GM04503 (cell line): Measurements from ENCODE around the gene UBE4B.
"Not testable (repeated sequence)": the region's sequence is repeated elsewhere in the genome, so short reads cannot be mapped to it uniquely, and the experiment has no call there.

Experiments used
- DNase-seq: peaks from one replicate; pipeline ENCODE4 v3.0.0-alpha.2; 2012; ENCODE audit warnings: low read depth

UBE4B gene

GRCh38 chr1:10177876-10178275 is 145.1 kb downstream of the UBE4B start:
- DNase-seq: no peak

DNA sequence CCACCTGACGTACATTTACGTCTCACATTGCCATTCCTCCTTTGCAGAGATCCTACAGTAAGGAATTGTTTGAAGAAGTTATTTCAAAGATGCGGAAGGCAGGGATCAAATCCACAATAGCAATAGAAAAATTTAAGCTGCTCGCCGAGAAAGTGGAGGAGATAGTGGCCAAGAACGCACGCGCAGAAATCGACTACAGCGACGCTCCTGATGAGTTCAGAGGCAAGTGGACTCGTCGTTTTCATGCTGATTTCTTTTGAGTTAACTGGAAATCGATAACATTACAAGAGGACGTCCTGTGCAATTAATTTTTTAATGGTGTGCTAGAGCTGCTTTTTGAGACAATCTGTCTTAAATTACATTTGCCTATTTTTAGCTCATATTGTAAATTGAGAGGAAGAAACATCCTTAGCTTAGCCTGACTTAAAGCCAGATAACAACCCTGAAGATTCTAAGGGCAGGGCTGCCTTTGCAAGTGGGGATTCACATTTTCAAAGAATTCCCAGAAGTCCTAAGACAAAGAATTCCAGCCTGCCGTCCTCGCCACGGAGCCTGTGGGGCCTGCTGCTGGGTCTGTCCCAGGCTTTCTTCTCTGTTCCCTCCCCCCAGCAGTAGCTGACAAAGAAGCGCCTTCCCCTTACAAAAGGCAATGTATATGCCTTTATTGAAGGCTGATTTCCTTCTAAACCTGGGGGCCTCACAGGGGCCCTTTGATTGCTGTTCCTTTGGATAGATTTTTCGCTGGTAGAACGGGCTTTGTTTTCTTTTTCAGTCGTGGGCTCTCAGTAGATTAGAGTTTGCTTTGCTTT is 146.0 kb downstream of the UBE4B start:
- DNase-seq: no peak

DNA sequence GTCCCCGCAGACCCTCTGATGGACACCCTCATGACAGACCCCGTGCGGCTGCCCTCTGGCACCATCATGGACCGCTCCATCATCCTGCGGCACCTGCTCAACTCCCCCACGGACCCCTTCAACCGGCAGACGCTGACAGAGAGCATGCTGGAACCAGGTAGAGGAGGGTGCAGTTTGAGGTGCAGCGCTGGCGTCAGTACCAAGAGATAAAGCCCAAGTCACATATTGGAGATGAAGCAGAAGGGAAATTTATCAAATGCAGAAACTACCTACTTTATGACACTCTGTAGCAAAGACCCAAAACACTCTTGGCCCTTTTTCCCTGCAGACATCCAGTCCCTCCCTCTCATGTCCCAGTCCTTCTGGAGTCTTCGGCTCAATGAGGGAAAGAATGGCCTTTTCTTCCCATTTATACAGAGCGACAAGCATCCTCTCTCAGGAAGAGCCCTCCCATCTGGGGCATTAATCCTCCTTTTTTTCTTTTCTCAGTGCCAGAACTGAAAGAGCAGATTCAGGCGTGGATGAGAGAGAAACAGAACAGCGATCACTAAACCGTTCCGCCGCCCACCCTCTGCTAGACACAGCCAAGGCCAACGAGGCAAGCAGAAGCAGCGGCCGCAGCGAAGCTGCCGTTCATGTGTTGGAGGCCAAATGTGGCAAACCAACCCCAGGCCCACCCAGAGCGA is 146.8 kb downstream of the UBE4B start:
- DNase-seq: no peak

- DNase-seq: no peak
Observed at GRCh38 chr1:10181154-10181553, 148.4 kb downstream of the UBE4B start.

DNA sequence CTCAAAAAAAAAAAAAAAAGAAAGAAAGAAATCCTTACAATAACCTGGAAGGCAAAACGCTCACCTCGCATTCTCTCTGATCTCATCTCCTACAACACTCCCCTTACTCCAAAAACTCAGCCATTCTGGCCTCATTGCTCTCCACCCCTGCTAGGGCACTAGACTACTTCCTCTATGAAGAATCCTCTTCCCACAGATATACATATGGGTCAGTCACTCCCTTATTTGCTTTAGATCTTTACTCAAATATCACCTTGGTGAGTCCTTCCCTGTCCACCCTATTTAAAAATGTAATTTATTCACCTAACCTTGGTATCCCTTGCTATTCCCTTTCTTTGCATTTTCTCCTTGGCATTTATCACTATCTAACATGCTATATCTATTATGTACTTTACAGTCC is 153.0 kb downstream of the UBE4B start:
- DNase-seq: no peak

- peak; percentile 70 for DNase-seq
Observed at GRCh38 chr1:10186331-10187025, 153.7 kb downstream of the UBE4B start.

DNA sequence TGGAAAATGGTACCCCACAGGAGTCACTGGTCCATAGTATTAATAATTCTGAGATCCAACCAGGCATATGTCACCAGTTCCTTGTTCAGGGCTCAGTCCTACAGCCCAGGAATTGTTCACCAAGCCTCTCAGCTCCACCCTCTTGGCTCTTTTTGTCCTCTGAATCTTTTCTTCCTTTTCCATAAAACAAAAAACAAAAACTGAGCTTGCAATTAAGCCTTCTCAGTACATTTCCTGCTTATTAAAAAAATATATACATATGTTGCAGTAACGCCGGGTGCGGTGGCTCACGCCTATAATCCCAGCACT is 154.2 kb downstream of the UBE4B start:
- no peak for DNase-seq

- DNase-seq: no peak
Observed at GRCh38 chr1:10188133-10188650, 155.4 kb downstream of the UBE4B start.

GRCh38 chr1:10189659-10190058 is 156.9 kb downstream of the UBE4B start:
- no peak for DNase-seq

DNA sequence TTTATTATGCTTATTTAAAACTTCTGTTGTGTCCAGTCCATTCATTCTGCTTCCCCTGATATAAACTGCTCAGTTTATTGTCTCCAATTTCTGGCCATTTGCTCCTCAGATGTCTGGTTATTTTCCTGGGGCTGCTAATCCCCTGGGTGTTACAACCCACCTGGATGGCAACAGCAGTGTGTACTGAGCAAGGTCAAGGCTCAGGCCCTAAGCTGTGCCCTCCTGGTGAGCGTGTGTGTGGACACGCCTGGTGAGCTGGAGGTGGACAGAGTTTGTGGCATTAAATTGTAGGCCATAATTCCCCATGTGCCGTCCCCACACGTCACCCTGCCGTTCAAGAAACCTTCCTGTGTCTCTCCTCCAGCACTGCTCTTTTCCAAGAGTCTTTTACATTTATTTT is 159.5 kb downstream of the UBE4B start:
- DNase-seq: no peak

DNA sequence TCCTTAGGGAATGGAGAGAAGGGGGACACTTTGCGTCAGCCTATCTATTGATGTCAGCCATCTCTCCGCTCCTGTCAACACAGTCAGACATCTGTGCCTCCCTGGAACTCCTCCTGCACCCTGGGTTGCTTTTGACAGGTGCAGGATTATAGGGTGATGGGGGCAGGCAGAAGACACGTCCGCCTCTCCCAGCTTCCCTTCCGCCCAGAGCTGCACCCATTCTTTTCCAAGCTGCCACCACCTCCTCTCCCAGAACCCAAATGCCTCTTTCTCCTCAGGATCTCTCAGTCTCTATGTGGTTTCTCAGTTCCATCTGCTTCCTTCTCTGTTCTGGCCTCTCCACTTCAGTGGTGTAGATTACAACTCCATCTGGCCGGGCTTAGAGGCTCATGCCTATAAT is 160.5 kb downstream of the UBE4B start:
- DNase-seq: no peak

- no peak for DNase-seq
Observed at GRCh38 chr1:10195570-10195969, 162.8 kb downstream of the UBE4B start.

DNA sequence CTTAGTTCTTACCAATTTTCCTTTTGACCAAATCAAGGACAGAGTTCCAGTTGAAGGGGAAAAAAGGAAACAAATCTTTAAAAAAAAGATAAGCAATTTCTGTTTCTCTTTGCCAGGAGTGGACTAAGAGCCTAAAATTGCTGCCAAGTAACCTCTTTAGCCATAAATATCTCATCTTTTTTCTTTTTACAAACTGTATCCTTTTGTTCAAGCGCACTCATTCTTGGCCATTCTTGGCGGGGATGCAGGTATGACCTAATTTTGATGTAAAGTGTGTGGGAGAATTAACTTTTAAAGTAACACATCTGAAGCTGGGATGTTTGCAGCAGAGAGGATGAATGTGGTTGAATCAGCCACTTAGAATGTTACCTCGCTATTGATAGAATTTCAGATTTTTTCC is 164.2 kb downstream of the UBE4B start:
- no peak for DNase-seq

DNA sequence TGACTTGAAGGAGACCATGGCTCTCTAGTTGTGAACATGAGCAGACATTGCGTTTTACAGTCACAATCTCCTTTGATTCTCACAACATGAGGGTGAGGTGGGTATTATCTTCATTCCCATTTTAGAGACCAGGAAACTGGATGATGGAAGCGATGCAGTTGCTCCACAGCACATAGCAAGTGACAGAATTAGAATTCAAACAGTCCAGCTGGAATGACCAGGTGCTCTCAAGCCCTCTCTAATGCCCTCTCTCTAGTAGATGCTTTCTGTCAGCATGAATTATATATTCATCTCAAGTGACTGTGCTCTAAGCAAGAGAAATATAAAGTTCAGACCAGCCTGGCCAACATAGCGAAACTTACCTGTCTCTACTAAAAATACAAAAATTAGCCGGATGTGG is 167.9 kb downstream of the UBE4B start:
- no peak for DNase-seq

DNA sequence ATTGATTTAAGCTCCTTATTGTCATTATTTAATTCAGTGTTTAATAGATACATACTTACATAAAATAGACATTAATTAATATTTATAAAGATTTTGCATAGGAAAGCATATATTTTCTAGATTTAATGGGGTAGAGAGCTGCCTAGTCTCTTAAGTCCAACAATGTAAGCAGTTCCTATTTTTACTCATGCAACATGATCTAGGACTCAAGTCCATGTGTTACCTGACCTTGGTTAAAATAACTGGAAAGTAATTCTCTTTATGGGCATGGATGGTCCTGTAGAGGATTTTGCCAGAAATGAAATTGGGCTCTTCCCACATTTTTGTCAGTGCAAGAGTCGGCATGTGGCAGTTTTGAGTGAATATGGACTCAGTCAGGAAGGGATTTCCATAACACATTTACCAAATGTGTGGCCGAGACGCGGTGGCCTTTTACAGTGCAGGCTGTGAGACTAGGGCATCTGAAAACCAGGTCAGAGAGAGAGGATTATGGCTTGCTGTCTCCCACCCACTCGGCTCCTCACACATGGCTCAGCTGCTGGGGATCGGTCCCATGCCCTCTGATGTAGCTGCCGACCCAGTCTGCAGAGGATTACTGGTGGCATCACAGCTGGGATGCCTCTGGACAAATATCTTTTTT is 171.4 kb downstream of the UBE4B start:
- no peak for DNase-seq

- DNase-seq: not testable (repeated sequence)
Observed at GRCh38 chr1:10205206-10205605, 172.4 kb downstream of the UBE4B start.

GRCh38 chr1:10207810-10208209 is 175.1 kb downstream of the UBE4B start:
- DNase-seq: no peak

- DNase-seq: no peak
Observed at GRCh38 chr1:10208537-10208936, 175.8 kb downstream of the UBE4B start.

- no peak for DNase-seq
Observed at GRCh38 chr1:10209590-10209904, 176.8 kb downstream of the UBE4B start.

DNA sequence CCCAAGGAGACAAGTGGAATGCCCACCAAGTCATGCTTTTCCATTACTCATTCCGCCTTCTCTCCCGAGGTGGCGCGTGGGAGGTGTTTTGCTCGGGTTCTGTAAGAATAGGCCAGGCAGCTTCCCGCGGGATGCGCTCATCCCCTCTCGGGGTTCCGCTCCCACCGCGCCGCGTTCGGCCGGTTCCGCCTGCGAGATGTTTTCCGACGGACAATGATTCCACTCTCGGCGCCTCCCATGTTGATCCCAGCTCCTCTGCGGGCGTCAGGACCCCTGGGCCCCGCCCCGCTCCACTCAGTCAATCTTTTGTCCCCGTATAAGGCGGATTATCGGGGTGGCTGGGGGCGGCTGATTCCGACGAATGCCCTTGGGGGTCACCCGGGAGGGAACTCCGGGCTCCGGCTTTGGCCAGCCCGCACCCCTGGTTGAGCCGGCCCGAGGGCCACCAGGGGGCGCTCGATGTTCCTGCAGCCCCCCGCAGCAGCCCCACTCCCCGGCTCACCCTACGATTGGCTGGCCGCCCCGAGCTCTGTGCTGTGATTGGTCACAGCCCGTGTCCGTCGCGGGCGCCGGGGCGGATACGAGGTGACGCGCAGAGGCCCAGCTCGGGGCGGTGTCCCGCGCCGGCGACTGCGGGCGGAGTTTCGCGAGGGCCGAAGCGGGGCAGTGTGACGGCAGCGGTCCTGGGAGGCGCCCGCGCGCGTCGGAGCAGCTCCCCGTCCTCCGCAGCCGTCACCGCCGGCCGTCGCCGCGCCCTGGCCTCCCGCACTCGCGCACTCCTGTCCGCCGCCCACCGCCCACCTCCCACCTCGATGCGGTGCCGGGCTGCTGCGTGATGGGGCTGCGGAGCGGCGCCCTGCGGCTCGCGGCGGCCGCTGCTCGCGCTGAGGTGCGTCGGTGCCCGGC is 177.4 kb downstream of the UBE4B start, which contains the start of gene KIF1B:
KIF1B (plus strand) TSS at position 666 of the 906 bp plus-strand sequence. CDS start 21,759 bp downstream, outside the sequence.
- DNase-seq: peak; percentile 83
